GM12875 (cell line): ENCODE measurements around the gene OR2B2.

ENCODE experiments used
- H3K4me3 ChIP-seq: one replicate; pipeline ENCODE4 v1.5.1; 2011; ENCODE audit warnings: low read depth, low read length, control low read depth
- CTCF ChIP-seq: IDR thresholded peaks from 2 replicates; pipeline ENCODE4 v1.5.1; 2011; ENCODE audit warnings: low read depth, mild to moderate bottlenecking, control low read depth, inconsistent platforms, low read length, moderate library complexity, borderline replicate concordance; ENCODE audit not compliant: insufficient read depth

The OR2B2 gene

DNA sequence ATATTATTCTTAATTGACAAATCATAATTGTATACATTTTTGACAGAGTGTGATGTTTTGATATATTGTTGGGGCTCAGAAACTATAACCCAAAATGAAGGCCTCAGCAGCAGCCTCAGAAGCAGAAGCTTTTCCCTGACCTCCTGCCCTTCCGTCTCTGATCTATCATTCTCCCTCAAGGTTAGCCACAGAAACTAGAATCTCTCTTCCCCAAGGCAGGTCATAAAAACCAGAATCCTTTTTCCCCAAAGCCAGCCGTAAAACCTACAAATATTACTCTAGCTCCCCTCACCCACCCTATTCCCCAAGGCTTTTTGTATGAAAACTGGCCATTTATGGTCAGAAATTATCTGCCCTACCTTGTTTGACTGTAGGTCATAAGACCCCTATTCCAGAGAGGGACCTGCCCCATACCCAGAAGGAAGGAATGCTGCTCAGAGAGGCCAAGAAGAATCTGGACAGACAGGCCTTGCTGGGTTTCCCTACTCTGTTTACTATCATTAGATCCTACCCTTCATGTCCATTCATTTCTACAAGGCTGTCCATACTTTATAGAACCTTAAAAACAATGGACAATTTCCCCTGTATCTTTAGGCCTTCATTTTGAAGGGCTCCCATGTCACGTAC lies 14.5 kb downstream of the OR2B2 start:
- no peak overlapping the region for H3K4me3 ChIP-seq
- no peak for TF ChIP-seq CTCF

DNA sequence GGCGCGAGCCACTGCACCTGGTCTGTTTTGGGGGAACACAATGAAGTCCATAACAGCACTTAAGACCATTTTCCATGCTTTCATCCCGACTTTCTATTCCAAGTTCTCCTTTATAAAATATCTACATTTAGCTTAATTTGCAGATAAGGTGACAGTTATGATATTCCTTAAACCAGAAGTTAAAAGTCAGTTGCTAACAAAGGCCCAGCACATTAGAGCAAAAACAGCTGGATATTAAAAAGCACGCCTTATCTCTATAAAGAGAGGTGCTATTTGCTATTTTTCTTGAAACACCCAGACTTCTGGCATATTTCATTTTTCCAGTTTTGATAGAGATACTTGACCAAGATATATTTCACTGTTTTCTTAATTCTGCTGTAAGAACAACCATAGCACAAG lies 15.8 kb downstream of the OR2B2 start:
- no peak overlapping the region for H3K4me3 ChIP-seq
- no peak for TF ChIP-seq CTCF

DNA sequence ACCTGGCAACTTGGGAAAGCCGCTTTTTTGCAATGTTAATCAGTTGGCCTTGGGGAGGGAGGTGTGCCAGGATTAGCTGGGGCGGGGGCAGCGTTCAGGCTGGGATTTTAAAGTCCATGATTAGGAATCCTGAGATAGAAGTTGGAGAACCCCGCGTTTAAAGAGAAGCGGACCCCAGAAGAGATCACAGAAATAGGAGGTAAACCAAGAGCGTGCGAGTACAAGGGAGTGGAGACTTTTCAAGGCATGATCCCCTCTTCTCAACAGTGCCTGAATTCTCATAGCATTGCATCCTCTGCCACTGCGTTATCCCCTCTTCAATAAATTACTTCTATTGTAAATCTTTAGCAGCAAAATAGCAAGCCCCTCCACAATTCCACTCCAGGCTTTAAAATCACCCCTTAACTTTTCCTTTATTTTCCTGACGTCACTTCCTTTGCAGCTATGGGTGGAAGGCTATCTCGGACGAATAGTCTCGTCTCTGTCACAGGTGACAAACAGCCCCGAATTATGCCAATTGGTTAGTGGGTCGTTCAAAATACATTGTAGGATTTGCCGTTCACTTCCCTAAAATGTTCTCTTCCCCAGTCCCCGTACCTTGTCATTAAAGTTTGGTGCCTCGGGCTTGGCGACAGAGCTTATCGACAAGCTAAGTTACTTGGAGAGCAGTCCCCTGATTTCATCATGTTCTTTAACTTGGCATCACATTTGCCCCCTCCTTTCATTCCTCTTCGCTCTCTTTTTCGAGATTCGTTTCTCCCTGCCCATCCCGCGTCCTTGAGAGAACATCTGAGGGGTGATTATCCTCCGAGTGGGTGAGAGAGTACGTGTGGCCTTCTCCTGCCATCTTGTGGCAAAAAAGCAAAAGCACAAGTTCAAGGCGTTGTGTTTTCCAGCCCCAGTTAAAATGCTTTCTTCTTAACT lies 17.1 kb downstream of the OR2B2 start:
- H3K4me3 ChIP-seq, result peak overlapping the region; percentile 43
- TF ChIP-seq CTCF, result peak; percentile 70

- no peak for TF ChIP-seq CTCF
- H3K4me3 ChIP-seq, result peak overlapping the region; percentile 43
These were observed 18.1 kb downstream of the OR2B2 start for GRCh38 chr6:27893836-27894807.

- no peak for TF ChIP-seq CTCF
- peak overlapping the region; percentile 49 for H3K4me3 ChIP-seq
These were observed 18.9 kb downstream of the OR2B2 start for GRCh38 chr6:27893059-27893835.

GRCh38 chr6:27892649-27893058 lies 19.5 kb downstream of the OR2B2 start:
- TF ChIP-seq CTCF, result no peak
- peak overlapping the region; percentile 49 for H3K4me3 ChIP-seq
